ENCODE results near the gene RPS16.

RPS16 gene

DNA sequence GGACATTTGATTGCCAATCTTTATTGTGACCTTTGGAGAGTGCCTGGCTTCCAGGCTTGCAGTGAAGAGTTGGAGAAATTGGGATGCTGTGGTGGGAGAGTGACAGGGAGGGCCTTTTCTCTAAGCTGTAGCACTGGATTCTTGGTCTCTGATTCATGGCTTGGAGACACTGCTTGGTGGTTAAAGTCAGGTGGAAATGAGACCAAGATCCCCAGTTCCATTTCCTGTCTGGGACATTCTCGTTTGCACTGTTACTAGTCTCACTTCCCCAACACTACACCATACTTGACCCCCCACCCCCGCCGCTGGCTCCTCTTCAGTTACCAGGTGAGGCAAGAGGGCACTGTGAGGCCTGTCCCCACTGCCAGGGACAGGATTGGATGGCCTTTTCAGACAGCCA lies 12.5 kb upstream of the RPS16 start:
- DNase-seq, result no peak

DNA sequence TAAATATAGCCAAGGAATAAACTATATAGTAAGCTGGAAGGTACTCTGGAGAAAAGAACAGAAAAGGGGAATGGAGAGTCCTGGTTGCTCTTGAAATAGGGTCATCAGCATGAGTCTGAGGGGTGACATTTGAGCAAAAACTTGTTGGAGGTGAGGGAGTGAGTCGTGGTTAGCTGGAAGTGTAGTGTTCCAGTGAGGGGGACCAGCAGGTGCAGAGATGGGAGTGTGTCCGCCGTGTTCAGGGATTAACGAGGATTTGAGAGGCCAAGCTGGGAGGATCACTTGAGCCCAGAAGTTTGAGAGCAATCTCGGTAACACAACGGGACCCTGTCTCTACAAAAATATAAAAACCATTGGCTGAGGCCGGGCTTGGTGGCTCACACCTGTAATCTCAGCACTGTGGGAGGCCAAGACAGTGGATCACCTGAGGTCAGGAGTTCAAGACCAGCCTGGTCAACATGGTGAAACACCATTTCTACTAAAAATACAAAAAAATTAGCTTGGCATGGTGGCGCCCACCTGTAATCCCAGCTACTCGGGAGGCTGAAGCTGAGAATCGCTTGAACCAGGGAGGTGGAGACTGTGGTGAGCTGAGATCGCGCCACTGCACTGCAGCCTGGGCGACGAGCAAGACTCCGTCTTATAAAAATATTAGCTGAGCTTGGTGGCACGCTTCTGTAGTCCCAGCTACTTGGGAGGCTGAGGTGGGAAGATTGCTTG lies 10.8 kb upstream of the RPS16 start:
- no peak for DNase-seq

DNA sequence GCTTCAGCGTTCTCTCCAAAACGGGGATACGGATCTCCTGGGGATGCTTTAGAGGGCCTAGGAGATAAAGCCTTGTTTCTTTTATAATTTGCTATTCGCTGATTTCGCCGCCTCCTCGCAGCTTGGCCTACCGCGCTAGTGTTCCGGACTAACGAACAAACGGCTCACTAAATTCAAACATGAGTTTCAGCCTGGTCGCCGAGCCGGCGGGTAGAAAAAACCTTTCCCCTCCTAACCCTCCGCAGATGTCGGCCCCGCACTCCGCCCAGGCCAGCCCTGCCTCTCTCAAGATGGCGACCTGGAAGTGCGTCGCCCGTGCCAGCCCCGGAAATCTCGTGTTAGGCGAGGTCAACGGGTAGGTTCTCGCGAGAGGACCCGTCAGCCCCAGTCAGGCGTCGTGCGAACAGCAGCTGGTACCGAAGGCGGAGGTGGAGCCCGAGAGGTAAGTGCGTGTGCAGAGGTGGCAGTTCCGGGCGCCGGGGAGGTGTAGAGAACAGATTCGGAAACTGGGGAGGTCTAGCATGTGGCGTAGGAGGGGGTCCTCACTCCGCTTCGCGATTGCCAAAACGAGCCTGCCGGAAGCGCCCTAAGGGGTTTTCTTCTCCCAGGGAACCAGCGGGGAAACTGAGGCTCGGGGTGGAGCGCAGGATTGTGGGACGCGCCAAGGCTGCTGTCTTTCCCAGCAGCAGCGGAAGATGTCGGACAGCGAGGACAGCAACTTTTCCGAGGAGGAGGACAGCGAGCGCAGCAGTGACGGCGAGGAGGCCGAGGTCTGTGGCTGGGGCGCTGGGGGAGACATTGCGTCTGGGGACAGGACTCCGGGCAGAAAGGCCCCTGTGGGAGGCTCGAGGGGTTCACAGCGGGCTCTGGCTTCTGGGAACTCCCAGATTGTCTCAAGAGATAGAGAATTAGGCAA lies 9.7 kb upstream of the RPS16 start, which contains the start of gene SUPT5H:
Gene SUPT5H, plus strand, starts transcription at position 387 of the 916 bp plus-strand sequence. Its CDS starts 309 bp downstream, at position 696.
- DNase-seq, result peak; percentile 82

DNA sequence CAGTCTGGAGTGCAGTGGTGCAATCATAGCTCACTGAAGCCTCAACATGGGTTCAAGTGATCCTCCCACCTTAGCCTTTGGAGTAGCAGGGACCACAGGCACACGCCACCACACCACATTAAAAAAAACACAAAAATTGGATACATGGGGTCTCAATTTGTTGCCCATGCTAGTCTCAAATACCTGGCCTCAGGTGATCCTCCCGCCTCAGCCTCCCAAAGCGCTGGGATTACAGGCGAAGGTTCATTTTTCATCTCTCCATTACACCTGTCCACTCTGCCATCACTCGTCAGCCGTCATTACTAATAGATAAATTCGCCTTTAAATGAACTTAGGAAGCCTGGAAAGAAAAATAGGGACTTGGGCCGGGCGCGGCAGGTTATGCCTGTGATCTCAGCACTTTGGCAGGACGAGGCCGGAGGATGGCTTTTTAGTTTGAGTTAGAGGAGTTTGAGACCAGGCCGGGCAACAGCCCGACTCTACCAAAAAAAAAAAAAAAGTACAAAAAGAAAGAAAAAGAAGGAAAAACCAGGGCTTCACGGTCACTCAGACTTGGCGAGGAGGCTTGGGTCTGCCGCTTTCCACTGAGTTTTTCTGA lies 8.9 kb upstream of the RPS16 start:
- DNase-seq, result no peak

DNA sequence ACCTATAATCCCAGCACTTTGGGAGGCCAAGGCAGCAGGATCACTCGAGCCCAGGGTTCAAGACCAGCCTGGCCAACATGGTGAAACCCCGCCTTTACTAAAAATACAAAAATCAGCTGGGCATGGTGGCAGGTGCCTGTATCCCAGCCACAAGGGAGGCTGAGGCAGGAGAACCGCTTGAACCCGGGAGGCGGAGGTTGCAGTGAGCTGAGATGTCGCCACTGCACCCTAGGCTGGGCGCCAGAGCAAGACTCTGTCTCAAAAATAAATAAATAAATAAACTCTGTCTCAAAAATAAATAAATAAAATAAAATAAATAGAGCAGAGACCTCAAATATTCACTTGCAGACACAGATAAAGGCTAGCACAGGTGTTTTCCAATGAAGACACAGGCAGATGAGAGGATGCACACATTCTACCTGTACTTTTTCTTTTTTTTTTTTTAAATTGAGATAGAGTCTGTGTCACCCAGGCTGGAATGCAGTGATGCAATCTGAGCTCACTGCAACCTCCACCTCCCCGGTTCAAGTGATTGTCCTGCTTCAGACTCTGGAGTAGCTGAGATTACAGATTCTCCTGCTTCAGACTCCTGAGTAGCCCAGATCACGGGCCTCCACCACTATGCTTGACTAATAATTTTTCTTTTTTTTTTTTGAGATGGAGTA lies 2.7 kb upstream of the RPS16 start:
- DNase-seq, result no peak

DNA sequence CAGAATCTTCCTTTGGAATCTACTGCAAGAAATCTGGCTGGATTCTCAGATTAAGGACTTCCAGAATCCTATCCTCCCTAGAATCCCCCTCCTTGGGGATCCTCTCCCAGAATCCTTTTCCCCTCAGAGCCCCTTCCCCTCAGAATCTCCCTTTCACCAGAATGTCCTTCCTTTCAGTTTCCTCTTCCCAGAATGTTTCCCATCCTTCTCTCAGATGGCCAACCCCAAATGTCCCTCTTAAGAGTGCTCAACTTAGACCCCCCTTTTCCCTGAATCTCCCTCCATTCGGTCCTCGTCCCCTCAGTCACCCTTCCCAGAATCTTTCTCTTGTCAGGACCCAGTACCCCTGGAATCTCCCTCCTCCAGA lies 584 bp upstream of the RPS16 start:
- no peak for DNase-seq

DNA sequence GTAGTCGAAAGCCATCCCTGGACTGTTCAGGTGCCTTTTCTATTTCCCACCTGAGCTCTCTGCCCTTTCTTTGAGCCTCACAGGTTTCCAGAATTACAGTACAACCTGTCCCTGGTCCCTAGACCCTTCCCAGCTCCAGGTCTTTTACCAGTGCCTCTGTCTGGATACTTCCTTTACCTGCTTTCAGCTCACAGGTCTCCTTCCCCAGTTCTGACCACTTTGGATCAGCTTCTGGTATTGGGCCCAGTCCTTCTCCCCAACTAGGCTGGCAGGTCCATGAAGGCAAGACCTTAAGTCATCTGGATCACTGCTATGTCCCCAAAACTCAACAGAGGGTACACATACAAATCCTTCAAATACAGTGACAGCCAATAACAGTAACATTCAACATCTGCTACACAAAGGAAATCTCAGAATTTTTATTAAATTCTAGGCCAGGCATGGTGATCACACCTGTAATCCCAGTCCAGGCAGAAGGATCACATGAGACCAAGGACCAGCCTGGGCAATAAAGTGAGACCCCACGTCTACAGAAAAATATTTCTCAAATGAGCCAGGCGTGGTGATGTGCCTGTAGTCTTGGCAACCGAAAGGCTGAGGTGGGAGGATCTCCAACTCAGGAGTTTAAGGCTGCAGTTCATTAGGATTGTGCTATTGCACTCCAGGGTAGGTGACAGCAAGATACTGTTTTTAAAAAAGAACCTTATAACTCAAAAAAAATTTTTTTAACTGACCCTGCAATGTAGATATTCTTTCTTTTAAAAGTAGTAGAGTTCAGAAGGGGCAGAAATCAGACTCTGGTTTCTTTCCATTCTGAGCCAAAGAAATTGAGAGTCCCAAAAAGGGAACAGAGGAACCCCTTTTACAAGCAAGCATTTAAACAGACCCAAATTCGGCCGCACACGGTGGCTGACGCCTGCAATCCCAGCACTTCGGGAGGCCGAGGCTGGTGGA lies 1.3 kb downstream of the RPS16 start:
- DNase-seq, result no peak

DNA sequence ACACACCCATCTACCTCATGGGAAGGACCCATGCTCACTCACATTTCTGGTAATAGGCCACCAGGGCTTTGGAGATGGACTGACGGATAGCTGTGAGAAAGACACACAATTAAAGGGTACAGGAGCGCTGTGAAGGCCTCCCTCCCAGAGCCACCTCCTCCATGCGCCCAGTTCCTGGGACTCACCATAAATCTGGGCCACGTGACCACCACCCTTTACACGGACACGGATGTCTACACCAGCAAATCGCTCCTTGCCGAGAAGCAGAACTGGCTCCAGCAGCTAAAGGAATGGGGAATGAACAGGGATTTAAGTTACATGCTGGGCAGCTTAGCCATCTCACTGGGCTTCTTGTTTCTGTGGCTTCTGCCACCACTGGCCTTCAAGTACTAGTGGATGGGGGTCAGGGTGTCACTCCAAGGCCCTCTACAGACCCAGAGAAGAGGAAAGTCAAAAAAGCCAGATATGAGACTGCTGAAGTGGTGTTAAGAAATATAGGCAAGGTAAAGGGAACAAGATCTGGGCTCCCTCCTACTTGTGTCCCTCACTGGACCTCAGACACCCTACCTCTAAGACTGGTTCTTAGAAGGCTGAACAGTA lies 2.2 kb downstream of the RPS16 start:
- no peak for DNase-seq

DNA sequence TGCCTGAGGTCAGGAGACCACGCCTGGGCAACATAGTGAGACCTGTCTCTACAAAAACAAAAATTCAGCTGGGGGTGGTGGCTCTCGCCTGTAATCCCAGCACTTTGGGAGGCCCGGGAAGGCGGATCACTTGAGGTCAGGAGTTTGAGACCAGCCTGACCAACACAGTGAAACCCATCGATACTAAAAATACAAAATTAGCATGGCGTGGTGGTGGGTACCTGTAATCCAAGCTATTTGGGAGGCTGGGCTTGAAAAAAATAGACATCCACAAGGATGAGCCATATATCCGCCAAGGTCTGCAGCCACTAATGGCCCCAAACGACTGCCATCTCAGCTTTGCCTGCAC lies 3.1 kb downstream of the RPS16 start:
- no peak for DNase-seq

DNA sequence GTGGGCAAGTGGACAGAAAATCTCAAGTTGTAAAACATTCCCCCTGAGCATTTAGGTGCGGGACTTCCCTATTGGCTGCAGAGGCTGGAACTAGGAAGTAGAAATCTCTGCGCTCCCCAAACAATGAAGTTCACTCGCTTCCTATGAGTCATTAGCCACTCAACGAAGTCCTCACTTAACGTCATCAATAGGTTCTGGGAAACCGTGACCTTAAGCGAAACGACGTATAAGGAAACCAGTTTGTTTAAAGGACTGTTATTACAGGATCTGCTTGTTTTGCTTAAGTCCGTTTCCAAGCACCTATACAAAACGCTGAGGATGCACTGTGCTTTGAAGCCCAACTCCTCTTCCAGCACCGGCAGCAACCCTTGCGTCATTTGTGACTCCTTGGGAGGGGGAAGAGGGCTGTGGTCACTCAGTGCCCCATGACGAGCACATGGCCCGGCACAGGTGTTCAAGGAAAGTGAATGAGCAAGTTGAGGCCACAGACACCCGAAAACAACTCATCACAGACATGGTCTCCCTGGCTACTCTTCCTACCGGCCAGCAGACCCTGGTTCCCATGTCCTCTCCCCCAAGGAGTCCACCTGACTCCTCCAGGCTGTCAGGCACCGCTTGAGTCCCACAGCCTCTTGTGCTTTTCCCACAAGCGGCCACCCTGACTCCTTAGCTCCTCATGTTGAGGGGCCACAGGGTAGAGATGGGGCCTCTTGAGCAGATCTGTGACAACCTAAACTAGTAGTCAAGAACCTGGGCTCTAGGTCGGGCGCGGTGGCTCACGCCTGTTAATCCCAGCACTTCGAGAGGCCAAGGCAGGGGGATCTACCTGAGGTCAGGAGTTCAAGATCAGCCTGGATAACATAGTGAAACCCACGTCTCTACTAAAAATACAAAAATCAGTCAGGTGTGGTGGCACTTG lies 4.8 kb downstream of the RPS16 start:
- no peak for DNase-seq

DNA sequence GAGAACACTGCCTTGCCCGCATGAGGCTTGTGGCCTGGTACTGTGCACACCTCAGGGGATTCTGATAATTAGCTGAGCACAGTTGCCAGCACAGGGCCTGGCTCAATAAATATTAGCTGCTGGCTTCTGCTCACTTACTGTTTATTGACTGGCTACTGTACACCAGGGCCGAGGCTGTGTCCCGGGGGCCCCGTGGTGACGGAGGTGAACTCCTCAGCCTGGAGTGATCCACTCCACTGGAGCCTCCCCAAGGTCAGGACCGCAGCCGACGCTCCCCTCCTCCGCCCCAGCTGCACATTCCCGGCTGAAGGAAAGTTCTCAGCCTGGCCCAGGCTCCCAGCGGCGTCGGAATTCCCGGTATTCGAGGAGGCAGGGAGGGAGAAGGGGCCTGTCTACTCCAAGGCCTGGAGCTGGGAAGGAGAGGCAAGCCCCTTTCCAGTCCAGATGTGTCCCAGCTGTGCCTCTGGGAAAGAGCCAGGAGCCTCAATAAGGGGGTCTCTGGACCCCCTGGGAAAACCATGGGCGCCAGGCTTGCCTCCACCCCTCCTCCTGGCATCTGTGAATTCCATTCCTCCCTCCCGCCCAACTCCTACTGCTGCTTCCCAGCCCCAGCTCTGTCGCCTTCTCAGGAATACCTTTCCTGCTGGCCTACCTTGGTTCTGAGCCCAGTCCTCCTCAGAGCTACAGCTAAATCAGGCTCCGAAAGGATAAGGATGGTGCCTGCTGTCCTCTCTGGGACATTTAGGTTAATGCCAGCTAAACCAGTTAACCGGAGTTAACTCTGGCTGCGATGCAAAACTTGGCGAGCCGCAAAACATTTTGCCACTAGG lies 7.3 kb downstream of the RPS16 start:
- no peak for DNase-seq

DNA sequence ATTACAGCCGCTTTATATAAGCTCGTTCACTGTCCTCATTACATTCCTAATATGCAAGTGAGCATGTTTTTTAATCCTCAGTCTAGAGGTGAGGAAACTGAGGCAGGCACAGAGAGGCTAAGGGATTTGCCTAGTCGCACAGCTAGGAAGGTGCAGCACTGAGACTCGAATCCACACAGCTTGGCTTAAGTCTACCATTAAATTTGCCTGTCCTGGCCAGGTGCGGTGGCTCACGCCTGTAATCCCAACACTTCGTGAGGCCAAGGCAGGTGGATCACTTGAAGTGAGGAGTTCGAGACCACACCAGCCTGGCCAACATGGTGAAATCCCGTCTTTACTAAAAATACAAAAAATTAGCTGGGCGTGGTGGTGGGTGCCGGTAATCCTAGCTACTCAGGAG lies 8.0 kb downstream of the RPS16 start:
- DNase-seq, result no peak

DNA sequence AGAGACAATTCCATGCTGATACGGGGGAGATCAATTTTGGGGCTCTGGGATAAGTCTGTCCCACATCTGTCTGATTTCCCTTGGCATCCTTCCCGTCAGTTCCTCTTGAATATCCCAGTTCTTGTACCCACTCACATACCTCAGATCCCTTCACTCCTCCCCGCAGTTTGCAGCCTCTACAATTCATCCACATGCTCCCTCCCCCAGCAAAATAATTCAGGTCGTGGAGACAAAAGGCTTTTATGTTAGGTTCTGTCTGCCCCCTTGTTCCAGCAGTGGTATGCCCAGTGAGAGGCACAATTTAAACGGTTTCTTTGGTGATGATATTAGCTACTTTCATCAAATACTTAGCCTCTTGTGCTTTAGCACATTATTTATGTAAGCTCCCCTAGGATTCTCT lies 9.6 kb downstream of the RPS16 start:
- DNase-seq, result no peak

DNA sequence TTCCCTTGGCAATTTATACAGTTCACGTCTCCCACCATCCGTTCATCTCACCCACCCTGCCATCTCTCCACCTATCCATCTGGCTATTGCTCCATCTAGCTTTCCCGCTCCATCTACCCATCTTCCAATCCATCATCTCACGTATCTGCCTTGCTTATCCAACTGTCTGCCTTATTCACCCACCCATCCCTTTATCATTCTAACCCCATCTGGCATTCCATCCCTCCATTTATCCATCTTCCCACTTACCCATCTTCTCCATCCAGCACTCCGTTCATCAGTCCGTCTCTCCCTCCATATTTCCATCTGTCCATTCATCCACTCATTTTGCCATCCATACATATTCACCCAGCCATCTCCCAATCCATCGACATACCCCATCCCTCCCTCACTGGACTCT lies 10.0 kb downstream of the RPS16 start:
- DNase-seq, result no peak

DNA sequence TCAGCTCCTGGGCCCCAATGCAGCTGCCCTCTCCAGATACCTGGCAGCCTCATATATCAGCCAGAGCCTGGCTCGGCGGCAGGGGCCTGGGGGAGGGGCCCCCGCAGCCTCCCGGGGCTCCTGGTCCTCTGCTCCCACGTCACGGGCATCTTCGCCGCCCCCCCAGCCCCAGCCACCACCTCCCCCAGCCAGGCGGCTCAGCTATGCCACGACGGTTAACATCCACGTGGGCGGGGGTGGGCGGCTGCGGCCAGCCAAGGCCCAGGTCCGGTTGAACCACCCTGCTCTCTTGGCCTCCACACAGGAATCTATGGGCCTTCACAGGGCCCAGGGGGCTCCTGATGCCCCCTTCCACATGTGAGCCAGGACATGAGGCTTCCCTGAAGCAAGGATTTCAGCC lies 10.8 kb downstream of the RPS16 start:
- no peak for DNase-seq

DNA sequence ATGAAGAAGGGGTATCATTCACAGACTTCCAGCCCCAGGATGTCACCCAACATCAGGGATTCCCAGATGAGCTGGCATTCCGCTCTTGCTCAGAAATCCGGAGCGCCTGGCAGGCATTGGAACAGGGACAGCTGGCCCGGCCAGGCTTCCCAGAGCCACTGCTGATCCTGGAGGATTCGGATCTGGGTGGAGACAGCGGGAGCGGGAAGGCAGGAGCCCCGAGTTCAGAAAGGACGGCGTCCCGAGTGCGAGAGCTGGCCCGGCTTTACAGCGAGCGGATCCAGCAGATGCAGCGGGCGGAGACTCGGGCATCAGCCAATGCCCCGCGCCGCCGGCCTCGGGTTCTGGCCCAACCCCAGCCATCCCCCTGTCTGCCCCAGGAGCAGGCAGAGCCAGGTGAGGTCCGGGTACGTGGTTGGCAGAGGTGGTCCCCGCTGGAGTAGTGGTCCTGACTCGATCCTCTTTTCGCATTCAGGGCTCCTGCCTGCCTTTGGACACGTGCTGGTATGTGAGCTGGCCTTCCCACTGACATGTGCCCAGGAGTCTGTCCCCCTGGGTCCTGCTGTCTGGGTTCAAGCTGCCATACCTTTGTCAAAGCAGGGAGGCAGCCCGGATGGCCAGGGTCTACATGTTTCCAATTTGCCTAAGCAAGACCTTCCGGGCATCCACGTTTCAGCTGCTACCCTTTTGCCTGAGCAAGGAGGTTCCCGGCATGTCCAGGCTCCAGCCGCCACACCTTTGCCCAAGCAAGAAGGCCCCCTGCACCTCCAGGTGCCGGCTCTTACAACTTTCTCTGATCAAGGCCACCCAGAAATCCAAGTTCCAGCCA lies 12.3 kb downstream of the RPS16 start:
- no peak for DNase-seq

DNA sequence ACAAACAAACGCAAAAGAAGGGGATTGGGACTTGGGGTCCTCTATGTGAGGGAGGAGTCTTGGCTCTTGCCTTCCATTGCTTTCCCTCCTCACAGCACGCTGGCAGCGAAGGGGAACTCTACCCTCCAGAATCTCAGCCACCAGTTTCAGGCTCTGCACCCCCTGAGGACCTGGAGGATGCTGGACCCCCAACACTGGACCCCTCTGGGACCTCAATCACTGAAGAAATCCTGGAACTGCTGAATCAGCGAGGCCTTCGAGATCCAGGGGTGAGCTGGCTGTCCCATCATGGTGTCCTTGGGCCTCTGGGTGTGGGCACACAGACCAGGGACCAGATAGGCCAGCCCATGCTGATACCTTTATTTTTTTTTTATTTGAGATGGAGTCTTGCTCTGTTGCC lies 13.7 kb downstream of the RPS16 start:
- no peak for DNase-seq

DNA sequence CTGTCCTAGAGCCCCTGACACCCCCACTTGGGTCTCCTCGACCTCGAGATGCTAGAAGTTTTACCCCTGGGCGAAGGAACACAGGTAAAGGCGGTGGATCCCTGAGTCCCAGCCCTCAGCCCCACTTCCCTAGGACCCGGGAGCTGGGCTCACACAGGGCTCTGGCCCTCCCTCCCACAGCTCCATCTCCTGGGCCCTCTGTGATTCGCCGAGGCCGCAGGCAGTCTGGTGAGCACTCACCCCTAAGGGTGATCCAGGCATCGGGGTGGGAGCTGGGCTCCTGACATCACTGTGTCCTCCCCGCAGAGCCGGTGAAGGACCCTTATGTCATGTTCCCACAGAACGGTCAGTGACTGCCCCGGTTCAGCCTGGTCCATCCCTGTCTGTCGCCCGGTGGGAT lies 15.0 kb downstream of the RPS16 start:
- no peak for DNase-seq

DNA sequence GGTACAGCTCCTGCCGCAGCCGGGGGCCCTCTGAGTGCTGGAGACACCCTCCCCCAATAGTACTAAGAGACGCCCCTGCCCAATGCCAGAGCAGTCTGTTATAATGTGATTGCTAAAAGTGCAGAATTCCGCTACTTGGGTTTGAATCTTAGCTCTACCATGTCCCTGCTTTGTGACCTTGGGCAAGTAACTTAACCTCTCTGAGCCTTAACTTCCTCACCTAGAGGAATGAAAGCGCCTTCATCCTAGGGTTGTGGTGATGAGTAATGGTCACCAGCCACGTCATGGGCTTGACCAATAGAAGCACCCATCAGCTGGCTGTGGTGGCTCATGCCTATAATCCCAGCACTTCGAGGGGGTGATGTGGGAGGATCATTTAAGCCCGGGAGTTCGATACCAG lies 16.7 kb downstream of the RPS16 start:
- DNase-seq, result no peak

All from NCI-H2081 treated with DMSO at 0.1 percent for 48 hours (cell line).